ENCODE measurements around the gene LRRC40.

LRRC40 gene

DNA sequence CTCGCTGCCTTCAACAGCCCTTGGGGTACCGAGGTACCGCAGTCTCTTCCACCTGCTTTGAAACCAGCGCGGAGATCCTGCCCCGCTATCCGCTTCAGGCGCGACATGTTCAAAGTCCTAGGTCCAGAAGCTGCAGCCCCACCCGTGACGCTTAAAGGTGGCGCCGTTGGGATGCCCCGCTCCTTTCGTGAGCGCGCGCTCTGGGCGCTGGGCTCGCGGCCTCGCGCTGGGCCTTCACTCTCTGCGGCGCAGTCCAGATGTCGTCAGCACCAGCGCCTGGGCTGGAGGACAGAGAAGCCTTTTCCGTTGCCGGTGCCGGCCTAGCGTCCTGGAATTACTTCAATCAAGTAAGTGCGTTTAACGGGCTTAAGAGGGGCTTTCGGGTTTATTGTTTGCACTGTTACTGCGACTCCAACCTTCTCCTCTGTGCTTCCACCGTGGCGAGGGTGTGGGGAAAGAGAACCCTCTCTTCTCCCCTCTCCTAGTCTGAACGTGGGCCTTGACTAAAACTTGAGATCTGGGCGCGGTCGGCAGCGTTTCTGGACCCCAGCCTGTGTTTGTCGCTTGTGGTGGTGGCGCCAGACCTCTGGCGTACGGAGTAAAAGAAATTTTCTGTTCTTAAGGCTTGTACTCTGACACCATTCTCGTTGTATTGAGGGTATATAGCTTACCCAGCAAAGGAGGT, at the start of gene LRRC40 (continued):
- TF ChIP-seq, protein P1, sequence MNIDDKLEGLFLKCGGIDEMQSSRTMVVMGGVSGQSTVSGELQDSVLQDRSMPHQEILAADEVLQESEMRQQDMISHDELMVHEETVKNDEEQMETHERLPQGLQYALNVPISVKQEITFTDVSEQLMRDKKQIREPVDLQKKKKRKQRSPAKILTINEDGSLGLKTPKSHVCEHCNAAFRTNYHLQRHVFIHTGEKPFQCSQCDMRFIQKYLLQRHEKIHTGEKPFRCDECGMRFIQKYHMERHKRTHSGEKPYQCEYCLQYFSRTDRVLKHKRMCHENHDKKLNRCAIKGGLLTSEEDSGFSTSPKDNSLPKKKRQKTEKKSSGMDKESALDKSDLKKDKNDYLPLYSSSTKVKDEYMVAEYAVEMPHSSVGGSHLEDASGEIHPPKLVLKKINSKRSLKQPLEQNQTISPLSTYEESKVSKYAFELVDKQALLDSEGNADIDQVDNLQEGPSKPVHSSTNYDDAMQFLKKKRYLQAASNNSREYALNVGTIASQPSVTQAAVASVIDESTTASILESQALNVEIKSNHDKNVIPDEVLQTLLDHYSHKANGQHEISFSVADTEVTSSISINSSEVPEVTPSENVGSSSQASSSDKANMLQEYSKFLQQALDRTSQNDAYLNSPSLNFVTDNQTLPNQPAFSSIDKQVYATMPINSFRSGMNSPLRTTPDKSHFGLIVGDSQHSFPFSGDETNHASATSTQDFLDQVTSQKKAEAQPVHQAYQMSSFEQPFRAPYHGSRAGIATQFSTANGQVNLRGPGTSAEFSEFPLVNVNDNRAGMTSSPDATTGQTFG (tag by site-specific recombination; IDR thresholded peaks at IDR 0.05; ENCODE audit: borderline replicate concordance), result no peak
- TF ChIP-seq, protein P2, sequence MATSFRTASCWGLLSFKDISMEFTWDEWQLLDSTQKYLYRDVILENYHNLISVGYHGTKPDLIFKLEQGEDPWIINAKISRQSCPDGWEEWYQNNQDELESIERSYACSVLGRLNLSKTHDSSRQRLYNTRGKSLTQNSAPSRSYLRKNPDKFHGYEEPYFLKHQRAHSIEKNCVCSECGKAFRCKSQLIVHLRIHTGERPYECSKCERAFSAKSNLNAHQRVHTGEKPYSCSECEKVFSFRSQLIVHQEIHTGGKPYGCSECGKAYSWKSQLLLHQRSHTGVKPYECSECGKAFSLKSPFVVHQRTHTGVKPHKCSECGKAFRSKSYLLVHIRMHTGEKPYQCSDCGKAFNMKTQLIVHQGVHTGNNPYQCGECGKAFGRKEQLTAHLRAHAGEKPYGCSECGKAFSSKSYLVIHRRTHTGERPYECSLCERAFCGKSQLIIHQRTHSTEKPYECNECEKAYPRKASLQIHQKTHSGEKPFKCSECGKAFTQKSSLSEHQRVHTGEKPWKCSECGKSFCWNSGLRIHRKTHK (tag by site-specific recombination; IDR thresholded peaks at IDR 0.05), result no peak
- no peak for TF ChIP-seq ZNF701 (tag by site-specific recombination; IDR thresholded peaks at IDR 0.05)
- TF ChIP-seq ZXDB (tag by site-specific recombination; IDR thresholded peaks at IDR 0.05), result peak; percentile 90
- no peak for TF ChIP-seq ZNF555 (tag by site-specific recombination; conservative IDR thresholded peaks at IDR 0.05)
- no peak for TF ChIP-seq ZNF514 (tag by site-specific recombination; IDR thresholded peaks at IDR 0.05)
- TF ChIP-seq ZNF341 (tag by site-specific recombination; IDR thresholded peaks at IDR 0.05; ENCODE audit: low read depth), result no peak
- TF ChIP-seq ZNF473 (tag by site-specific recombination; IDR thresholded peaks at IDR 0.05), result no peak
- peak; percentile 76 for TF ChIP-seq ZFP37 (tag by site-specific recombination; IDR thresholded peaks at IDR 0.05)
- no peak for TF ChIP-seq RBAK (tag by site-specific recombination; IDR thresholded peaks at IDR 0.05)
- no peak for TF ChIP-seq ZNF19 (tag by site-specific recombination; IDR thresholded peaks at IDR 0.05; ENCODE audit: low read depth)
- TF ChIP-seq ZNF600 (tag by site-specific recombination; IDR thresholded peaks at IDR 0.05), result peak; percentile 89
- TF ChIP-seq ZNF23 (tag by site-specific recombination; IDR thresholded peaks at IDR 0.05; ENCODE audit: borderline replicate concordance), result no peak
- no peak for TF ChIP-seq ZNF571 (tag by site-specific recombination; IDR thresholded peaks at IDR 0.05)
- TF ChIP-seq, protein P3, sequence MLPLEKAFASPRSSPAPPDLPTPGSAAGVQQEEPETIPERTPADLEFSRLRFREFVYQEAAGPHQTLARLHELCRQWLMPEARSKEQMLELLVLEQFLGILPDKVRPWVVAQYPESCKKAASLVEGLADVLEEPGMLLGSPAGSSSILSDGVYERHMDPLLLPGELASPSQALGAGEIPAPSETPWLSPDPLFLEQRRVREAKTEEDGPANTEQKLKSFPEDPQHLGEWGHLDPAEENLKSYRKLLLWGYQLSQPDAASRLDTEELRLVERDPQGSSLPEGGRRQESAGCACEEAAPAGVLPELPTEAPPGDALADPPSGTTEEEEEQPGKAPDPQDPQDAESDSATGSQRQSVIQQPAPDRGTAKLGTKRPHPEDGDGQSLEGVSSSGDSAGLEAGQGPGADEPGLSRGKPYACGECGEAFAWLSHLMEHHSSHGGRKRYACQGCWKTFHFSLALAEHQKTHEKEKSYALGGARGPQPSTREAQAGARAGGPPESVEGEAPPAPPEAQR (tag by site-specific recombination; IDR thresholded peaks at IDR 0.05), result no peak
- 0 out of 2 replicates have a peak, but pooled peaks have one; percentile 9 for TF ChIP-seq WT1 (tag by site-specific recombination; IDR thresholded peaks at IDR 0.05)
- peak; percentile 40 for TF ChIP-seq SP2 (tag by site-specific recombination; IDR thresholded peaks at IDR 0.05)
- TF ChIP-seq IKZF3 (tag by site-specific recombination; IDR thresholded peaks at IDR 0.05), result peak; percentile 21; the same call in 1 of the 2 replicates
- TF ChIP-seq, protein P4, sequence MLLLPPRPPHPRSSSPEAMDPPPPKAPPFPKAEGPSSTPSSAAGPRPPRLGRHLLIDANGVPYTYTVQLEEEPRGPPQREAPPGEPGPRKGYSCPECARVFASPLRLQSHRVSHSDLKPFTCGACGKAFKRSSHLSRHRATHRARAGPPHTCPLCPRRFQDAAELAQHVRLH (tag by site-specific recombination; IDR thresholded peaks at IDR 0.05), result no peak
- TF ChIP-seq, protein P5, sequence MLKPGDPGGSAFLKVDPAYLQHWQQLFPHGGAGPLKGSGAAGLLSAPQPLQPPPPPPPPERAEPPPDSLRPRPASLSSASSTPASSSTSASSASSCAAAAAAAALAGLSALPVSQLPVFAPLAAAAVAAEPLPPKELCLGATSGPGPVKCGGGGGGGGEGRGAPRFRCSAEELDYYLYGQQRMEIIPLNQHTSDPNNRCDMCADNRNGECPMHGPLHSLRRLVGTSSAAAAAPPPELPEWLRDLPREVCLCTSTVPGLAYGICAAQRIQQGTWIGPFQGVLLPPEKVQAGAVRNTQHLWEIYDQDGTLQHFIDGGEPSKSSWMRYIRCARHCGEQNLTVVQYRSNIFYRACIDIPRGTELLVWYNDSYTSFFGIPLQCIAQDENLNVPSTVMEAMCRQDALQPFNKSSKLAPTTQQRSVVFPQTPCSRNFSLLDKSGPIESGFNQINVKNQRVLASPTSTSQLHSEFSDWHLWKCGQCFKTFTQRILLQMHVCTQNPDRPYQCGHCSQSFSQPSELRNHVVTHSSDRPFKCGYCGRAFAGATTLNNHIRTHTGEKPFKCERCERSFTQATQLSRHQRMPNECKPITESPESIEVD (tag by site-specific recombination; IDR thresholded peaks at IDR 0.05), result no peak
- TF ChIP-seq ZNF521 (tag by site-specific recombination; IDR thresholded peaks at IDR 0.05), result no peak
- TF ChIP-seq, protein P6, sequence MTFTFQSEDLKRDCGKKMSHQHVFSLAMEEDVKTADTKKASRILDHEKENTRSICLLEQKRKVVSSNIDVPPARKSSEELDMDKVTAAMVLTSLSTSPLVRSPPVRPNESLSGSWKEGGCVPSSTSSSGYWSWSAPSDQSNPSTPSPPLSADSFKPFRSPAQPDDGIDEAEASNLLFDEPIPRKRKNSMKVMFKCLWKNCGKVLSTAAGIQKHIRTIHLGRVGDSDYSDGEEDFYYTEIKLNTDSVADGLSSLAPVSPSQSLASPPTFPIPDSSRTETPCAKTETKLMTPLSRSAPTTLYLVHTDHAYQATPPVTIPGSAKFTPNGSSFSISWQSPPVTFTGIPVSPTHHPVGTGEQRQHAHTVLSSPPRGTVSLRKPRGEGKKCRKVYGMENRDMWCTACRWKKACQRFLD (tag by site-specific recombination; IDR thresholded peaks at IDR 0.05), result no peak
- peak; percentile 23; the same call in 1 of the 2 replicates for TF ChIP-seq KLF10 (tag by site-specific recombination; IDR thresholded peaks at IDR 0.05)
- no peak for TF ChIP-seq ZNF157 (tag by site-specific recombination; IDR thresholded peaks at IDR 0.05)
- TF ChIP-seq, protein P7, sequence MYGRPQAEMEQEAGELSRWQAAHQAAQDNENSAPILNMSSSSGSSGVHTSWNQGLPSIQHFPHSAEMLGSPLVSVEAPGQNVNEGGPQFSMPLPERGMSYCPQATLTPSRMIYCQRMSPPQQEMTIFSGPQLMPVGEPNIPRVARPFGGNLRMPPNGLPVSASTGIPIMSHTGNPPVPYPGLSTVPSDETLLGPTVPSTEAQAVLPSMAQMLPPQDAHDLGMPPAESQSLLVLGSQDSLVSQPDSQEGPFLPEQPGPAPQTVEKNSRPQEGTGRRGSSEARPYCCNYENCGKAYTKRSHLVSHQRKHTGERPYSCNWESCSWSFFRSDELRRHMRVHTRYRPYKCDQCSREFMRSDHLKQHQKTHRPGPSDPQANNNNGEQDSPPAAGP (tag by site-specific recombination; IDR thresholded peaks at IDR 0.05), result peak; percentile 78; the same call in 1 of the 2 replicates
- no peak for TF ChIP-seq SALL2 (tag by site-specific recombination; IDR thresholded peaks at IDR 0.05; ENCODE audit: borderline replicate concordance)
- TF ChIP-seq SP7 (tag by site-specific recombination; IDR thresholded peaks at IDR 0.05), result peak; percentile 73; the same call in 1 of the 2 replicates
- TF ChIP-seq ZNF223 (tag by site-specific recombination; IDR thresholded peaks at IDR 0.05), result 0 out of 2 replicates have a peak, but pooled peaks have one; percentile 12
- peak; percentile 76; the same call in 1 of the 2 replicates for TF ChIP-seq ZNF394 (tag by site-specific recombination; IDR thresholded peaks at IDR 0.05; ENCODE audit: borderline replicate concordance)

All from HEK293 (cell line).